ENCODE data around the gene ABCA4.

The ABCA4 gene

DNA sequence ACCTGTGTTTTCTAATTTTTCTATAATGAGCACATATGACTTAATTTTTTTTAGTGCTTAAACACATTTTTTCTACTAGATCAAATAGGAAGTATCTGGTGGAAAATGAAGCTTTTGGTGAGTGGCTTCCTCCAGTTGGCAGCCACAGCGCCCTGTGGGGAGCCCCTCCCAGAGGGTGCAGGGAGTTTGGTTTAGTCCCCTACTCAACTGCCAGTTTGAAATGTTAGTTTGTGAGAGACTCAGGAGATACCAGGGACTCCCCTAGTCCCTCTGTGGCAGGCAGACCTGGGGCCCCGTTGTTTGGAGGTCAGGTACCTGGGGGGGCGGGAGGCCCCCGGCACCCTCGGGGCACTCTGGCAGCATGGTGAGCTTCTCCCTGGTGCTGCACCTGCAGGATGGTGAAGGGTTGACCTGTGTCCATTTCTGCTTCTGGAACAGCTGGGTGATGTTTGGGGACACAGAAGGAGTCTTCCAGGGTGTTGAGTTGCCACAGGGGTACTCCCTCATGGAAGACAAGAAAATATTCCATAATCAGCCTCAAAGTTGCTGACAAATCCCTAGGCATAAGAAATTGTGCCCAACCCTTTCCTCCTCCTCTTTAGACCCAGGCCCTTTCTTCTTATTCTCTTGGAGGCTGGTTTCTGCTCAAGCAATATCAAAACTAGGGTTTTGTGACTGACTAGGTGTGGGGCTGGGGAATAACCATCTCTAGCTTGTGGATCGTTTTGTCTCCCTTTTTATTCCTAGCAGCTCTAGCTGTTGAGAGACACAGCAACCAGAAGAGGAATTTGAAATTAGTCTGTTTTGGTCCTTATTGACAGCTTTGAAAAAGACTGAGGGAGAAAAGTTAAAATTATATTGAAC lies 91.6 kb downstream of the ABCA4 start:
- CTCF ChIA-PET = interaction anchor here (0.6 to 13.6 kb wide), 5 partner anchors 10 to 463 kb away, joined by 3 to 285 read pairs (median 4); no protein-coding TSS in a partner anchor
- no peak overlapping the region for H3K4me3 ChIP-seq (ENCODE audit: low read depth, low read length)
- TF ChIP-seq ZBTB20 (tag by site-specific recombination; IDR thresholded peaks at IDR 0.05) (no peak), ZNF571 (tag by site-specific recombination; IDR thresholded peaks at IDR 0.05) (no peak), ZNF664 (tag by site-specific recombination; IDR thresholded peaks at IDR 0.05) (no peak), ZNF335 (tag by site-specific recombination; conservative IDR thresholded peaks at IDR 0.05) (0 out of 2 replicates have a peak, but pooled peaks have one; percentile 20), IKZF3 (tag by site-specific recombination; IDR thresholded peaks at IDR 0.05) (no peak)
- H3K9me3 ChIP-seq (ENCODE audit: control insufficient read depth, insufficient read depth, low read depth, low read length) = no peaks in the 10 kb centered on the region
- H3K36me3 ChIP-seq (ENCODE audit: control insufficient read depth in 2 of 2, insufficient read depth in 1 of 2, low read length in 2 of 2) = no peaks in the 10 kb centered on the region
- H3K27ac ChIP-seq (ENCODE audit: extremely low read depth, low read depth, low read length) = no peak overlapping the region
- no peaks in the 10 kb centered on the region for H3K4me1 ChIP-seq (ENCODE audit: control insufficient read depth, insufficient read depth, low read length)
- POLR2A ChIA-PET = no interaction called here

DNA sequence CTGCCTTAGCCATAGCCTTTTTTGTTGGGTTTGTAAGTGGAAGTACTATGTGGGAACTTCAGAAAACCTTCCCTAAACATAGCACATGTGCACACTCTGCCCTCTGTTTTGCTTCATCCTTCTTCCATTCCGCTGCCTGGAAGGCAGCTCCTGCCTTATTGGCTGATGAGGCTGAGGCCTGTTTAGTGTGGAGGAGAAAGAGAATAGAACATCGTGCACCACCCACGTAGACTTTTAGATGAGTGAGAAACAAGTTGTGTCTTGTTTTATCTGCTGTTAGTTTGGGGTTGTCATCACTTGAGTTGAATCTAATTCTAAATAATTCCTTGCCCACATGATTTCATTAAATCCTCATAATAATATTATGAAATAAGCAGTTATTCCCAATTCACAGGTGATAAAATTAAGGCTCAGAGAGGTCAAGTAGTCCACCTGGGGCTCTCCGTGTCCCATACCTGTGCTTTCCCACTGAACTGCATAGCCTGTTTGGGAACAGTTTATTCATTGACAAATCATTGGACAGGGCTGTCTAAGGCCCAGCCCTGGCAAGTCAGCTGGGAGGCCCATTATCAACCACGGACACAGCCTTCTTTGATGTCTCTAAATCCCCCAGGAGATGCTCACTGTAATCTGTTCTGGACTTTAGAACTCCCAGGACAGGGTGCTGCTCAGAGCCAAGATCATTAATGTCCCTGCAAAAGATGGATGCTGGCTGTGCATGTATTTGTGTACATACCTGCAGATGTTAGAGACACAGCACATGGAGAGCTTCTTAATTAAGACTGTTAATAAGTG lies 93.0 kb downstream of the ABCA4 start:
- Histone ChIP-seq H3K27ac (ENCODE audit: extremely low read depth, low read depth, low read length) (no peak overlapping the region), H3K9me3 (ENCODE audit: control insufficient read depth, insufficient read depth, low read depth, low read length) (no peaks in the 10 kb centered on the region), H3K36me3 (ENCODE audit: control insufficient read depth in 2 of 2, insufficient read depth in 1 of 2, low read length in 2 of 2) (no peaks in the 10 kb centered on the region), H3K4me3 (ENCODE audit: low read depth, low read length) (no peak overlapping the region), H3K4me1 (ENCODE audit: control insufficient read depth, insufficient read depth, low read length) (no peaks in the 10 kb centered on the region)
- TF ChIP-seq ZFP69B (tag by site-specific recombination; IDR thresholded peaks at IDR 0.05) (no peak), ZNF266 (tag by site-specific recombination; IDR thresholded peaks at IDR 0.05; ENCODE audit: low read depth) (no peak), SCRT2 (tag by site-specific recombination; IDR thresholded peaks at IDR 0.05) (no peak), ZNF555 (tag by site-specific recombination; conservative IDR thresholded peaks at IDR 0.05) (no peak), ZNF530 (tag by site-specific recombination; IDR thresholded peaks at IDR 0.05; ENCODE audit: low read depth) (no peak), ZNF366 (tag by site-specific recombination; conservative IDR thresholded peaks at IDR 0.05) (no peak), GLIS2 (tag by site-specific recombination; IDR thresholded peaks at IDR 0.05) (no peak), ZNF544 (tag by site-specific recombination; IDR thresholded peaks at IDR 0.05) (no peak), ZNF394 (tag by site-specific recombination; IDR thresholded peaks at IDR 0.05; ENCODE audit: borderline replicate concordance) (no peak), ZBTB1 (tag by site-specific recombination; IDR thresholded peaks at IDR 0.05) (no peak), ZNF521 (tag by site-specific recombination; IDR thresholded peaks at IDR 0.05) (no peak)
- TF ChIP-seq, protein P1, sequence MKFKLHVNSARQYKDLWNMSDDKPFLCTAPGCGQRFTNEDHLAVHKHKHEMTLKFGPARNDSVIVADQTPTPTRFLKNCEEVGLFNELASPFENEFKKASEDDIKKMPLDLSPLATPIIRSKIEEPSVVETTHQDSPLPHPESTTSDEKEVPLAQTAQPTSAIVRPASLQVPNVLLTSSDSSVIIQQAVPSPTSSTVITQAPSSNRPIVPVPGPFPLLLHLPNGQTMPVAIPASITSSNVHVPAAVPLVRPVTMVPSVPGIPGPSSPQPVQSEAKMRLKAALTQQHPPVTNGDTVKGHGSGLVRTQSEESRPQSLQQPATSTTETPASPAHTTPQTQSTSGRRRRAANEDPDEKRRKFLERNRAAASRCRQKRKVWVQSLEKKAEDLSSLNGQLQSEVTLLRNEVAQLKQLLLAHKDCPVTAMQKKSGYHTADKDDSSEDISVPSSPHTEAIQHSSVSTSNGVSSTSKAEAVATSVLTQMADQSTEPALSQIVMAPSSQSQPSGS (tag by site-specific recombination; IDR thresholded peaks at IDR 0.05; ENCODE audit: low read depth) = no peak
- TF ChIP-seq, protein P2, sequence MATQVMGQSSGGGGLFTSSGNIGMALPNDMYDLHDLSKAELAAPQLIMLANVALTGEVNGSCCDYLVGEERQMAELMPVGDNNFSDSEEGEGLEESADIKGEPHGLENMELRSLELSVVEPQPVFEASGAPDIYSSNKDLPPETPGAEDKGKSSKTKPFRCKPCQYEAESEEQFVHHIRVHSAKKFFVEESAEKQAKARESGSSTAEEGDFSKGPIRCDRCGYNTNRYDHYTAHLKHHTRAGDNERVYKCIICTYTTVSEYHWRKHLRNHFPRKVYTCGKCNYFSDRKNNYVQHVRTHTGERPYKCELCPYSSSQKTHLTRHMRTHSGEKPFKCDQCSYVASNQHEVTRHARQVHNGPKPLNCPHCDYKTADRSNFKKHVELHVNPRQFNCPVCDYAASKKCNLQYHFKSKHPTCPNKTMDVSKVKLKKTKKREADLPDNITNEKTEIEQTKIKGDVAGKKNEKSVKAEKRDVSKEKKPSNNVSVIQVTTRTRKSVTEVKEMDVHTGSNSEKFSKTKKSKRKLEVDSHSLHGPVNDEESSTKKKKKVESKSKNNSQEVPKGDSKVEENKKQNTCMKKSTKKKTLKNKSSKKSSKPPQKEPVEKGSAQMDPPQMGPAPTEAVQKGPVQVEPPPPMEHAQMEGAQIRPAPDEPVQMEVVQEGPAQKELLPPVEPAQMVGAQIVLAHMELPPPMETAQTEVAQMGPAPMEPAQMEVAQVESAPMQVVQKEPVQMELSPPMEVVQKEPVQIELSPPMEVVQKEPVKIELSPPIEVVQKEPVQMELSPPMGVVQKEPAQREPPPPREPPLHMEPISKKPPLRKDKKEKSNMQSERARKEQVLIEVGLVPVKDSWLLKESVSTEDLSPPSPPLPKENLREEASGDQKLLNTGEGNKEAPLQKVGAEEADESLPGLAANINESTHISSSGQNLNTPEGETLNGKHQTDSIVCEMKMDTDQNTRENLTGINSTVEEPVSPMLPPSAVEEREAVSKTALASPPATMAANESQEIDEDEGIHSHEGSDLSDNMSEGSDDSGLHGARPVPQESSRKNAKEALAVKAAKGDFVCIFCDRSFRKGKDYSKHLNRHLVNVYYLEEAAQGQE (tag by site-specific recombination; IDR thresholded peaks at IDR 0.05) = no peak
- TF ChIP-seq, protein P3, sequence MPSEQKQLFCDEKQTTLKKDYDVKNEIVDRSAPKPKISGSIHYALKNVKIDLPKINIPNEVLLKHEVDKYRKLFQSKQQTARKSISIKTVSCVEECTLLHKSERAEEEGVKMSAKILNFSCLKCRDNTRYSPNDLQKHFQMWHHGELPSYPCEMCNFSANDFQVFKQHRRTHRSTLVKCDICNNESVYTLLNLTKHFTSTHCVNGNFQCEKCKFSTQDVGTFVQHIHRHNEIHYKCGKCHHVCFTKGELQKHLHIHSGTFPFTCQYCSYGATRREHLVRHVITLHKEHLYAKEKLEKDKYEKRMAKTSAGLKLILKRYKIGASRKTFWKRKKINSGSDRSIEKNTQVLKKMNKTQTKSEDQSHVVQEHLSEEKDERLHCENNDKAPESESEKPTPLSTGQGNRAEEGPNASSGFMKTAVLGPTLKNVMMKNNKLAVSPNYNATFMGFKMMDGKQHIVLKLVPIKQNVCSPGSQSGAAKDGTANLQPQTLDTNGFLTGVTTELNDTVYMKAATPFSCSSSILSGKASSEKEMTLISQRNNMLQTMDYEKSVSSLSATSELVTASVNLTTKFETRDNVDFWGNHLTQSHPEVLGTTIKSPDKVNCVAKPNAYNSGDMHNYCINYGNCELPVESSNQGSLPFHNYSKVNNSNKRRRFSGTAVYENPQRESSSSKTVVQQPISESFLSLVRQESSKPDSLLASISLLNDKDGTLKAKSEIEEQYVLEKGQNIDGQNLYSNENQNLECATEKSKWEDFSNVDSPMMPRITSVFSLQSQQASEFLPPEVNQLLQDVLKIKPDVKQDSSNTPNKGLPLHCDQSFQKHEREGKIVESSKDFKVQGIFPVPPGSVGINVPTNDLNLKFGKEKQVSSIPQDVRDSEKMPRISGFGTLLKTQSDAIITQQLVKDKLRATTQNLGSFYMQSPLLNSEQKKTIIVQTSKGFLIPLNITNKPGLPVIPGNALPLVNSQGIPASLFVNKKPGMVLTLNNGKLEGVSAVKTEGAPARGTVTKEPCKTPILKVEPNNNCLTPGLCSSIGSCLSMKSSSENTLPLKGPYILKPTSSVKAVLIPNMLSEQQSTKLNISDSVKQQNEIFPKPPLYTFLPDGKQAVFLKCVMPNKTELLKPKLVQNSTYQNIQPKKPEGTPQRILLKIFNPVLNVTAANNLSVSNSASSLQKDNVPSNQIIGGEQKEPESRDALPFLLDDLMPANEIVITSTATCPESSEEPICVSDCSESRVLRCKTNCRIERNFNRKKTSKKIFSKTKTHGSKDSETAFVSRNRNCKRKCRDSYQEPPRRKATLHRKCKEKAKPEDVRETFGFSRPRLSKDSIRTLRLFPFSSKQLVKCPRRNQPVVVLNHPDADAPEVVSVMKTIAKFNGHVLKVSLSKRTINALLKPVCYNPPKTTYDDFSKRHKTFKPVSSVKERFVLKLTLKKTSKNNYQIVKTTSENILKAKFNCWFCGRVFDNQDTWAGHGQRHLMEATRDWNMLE (tag by site-specific recombination; conservative IDR thresholded peaks at IDR 0.05; ENCODE audit: low read depth) = no peak
- CTCF ChIA-PET = interaction anchor here (0.5 to 13.6 kb wide), 8 partner anchors 12 to 1061 kb away, joined by 3 to 285 read pairs (median 17); no protein-coding TSS in a partner anchor
- POLR2A ChIA-PET = no interaction called here

All from HEK293 (cell line).